Measurements from ENCODE around the gene TTC3.
"Not testable (repeated sequence)": the region's sequence is repeated elsewhere in the genome, so short reads cannot be mapped to it uniquely, and the experiment has no call there.

TTC3 gene

DNA sequence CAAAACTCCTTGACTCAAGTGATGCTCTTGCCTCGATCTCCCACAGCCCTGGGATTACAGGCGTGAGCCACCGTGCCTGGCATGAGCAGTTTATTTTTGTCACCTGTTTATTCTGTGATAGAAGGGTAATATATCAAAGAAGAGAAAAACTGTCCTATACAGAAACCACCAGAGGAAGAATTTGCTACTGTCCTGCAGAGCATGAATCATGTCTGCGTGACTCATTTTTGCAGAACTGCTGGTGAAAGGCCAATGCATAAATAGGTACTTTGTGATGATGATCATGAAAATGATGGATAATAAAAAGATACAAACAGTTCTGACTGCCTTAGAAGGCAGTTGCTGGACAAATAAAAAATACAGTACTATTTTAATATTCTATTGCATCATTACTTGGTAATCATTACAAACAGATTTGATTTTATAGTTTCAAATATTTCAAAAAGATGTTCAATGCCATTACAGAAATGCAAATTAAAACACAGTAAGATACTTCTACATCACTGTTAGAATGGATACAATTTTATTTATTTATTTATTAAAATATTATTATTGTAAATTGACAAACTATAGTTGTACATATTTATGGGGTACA, 40.1 kb upstream of the TTC3 start:
- no peak for DNase-seq (ENCODE audit: low read depth)
- no peak overlapping the region for H3K4me3 ChIP-seq (ENCODE audit: low read depth, low read length)
- TF ChIP-seq, protein P1, sequence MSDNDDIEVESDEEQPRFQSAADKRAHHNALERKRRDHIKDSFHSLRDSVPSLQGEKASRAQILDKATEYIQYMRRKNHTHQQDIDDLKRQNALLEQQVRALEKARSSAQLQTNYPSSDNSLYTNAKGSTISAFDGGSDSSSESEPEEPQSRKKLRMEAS (IDR thresholded peaks at IDR 0.05; ENCODE audit: low read depth, low read length), result no peak
- TF ChIP-seq POLR2A (IDR thresholded peaks at IDR 0.05; ENCODE audit: extremely low read depth, insufficient read length) (no peak), MYC (IDR thresholded peaks at IDR 0.05; ENCODE audit: low read depth, low read length) (no peak), CTCF (IDR thresholded peaks at IDR 0.05; ENCODE audit: low read depth, low read length) (no peak)

DNA sequence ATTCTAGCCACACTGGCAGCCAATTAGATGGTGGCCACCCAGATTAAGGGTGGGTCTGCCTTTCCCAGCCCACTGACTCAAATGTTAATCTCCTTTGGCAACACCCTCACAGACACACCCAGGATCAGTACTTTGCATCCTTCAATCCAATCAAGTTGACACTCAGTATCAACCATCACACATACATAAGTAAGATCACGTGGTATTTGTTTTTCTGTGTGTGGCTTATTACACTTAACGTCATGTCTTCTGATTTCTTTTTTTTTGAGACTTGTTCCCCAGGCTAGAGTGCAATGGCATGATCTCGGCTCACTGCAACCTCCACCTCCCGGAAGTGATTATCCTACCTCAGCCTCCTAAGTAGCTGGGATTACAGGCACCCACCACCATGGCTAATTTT, 38.7 kb upstream of the TTC3 start:
- not testable (repeated sequence) for DNase-seq (ENCODE audit: low read depth); H3K4me3 ChIP-seq (ENCODE audit: low read depth, low read length)

DNA sequence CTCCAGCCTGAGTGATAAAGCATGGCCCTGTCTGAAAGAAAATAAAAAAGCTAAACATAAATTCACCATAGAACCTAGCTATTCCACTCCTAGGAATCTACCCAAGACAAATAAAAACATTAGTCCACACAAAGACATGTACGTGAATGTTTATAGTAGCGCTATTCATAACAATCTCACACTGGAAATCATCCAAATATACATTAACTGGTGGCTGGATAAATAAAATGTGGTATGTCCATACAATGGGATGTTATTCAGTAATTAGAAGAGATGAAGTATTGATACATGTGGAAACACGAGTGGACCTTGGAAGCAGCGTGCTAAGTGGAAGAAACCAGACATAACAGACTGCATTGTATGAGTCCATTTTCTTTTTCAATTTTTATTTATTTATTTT, 36.9 kb upstream of the TTC3 start:
- TF ChIP-seq, protein P1 (IDR thresholded peaks at IDR 0.05; ENCODE audit: low read depth, low read length), result no peak
- TF ChIP-seq CTCF (IDR thresholded peaks at IDR 0.05; ENCODE audit: low read depth, low read length) (no peak), MYC (IDR thresholded peaks at IDR 0.05; ENCODE audit: low read depth, low read length) (no peak), POLR2A (IDR thresholded peaks at IDR 0.05; ENCODE audit: extremely low read depth, insufficient read length) (no peak)
- DNase-seq (ENCODE audit: low read depth), result no peak

GRCh38 chr21:37039411-37040075, 33.5 kb upstream of the TTC3 start:
- no peak for TF ChIP-seq CTCF (IDR thresholded peaks at IDR 0.05; ENCODE audit: low read depth, low read length)
- no peak for TF ChIP-seq POLR2A (IDR thresholded peaks at IDR 0.05; ENCODE audit: extremely low read depth, insufficient read length)
- TF ChIP-seq, protein P1 (IDR thresholded peaks at IDR 0.05; ENCODE audit: low read depth, low read length), result no peak
- no peak for TF ChIP-seq MYC (IDR thresholded peaks at IDR 0.05; ENCODE audit: low read depth, low read length)
- no peak overlapping the region for H3K4me3 ChIP-seq (ENCODE audit: low read depth, low read length)
- no peak for DNase-seq (ENCODE audit: low read depth)

More for the DNA sequence above, 36.9 kb upstream of the TTC3 start:
- H3K4me3 ChIP-seq (ENCODE audit: low read depth, low read length), result no peak overlapping the region

DNA sequence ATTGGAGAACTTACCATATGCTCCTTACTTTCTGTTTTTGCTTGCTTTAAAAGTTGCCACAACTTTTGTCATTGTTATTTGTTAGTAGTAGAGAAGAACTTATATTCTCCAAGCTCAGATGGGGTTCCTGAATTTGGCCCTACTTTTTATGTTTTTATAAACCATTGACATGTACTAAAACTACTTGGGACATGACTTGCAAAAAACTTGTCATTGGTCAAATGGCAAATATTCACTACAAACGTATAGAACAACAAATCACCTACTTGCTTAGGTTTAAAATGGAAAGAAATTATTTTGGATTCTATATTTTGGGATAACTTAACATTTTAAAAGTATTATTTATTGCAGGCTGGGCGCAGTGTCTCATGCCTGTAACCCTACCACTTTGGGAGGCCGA, 32.8 kb upstream of the TTC3 start:
- no peak for DNase-seq (ENCODE audit: low read depth)
- TF ChIP-seq, protein P1 (IDR thresholded peaks at IDR 0.05; ENCODE audit: low read depth, low read length), result no peak
- TF ChIP-seq POLR2A (IDR thresholded peaks at IDR 0.05; ENCODE audit: extremely low read depth, insufficient read length) (no peak), CTCF (IDR thresholded peaks at IDR 0.05; ENCODE audit: low read depth, low read length) (no peak), MYC (IDR thresholded peaks at IDR 0.05; ENCODE audit: low read depth, low read length) (no peak)
- no peak overlapping the region for H3K4me3 ChIP-seq (ENCODE audit: low read depth, low read length)

GRCh38 chr21:37041706-37042271, 31.3 kb upstream of the TTC3 start:
- DNase-seq (ENCODE audit: low read depth), result no peak
- no peak overlapping the region for H3K4me3 ChIP-seq (ENCODE audit: low read depth, low read length)
- TF ChIP-seq POLR2A (IDR thresholded peaks at IDR 0.05; ENCODE audit: extremely low read depth, insufficient read length) (no peak), MYC (IDR thresholded peaks at IDR 0.05; ENCODE audit: low read depth, low read length) (no peak), CTCF (IDR thresholded peaks at IDR 0.05; ENCODE audit: low read depth, low read length) (no peak)
- TF ChIP-seq, protein P1 (IDR thresholded peaks at IDR 0.05; ENCODE audit: low read depth, low read length), result no peak
